Measurements from ENCODE around the gene FARS2. TPM values are rescaled to one million over a fixed set of nuclear protein-coding genes. Genes with fewer than 3 reads are reported as not detected.
A peak's percentile ranks its signal among the peaks of the same experiment; 100 is the strongest.

FARS2 gene
- total RNA-seq, 1 donor from 2014 or later, result 18.3 TPM

- Histone ChIP-seq H3K4me1 (peaks cover 28% of the 10 kb centered on the region), H3K27me3 (no peaks in the 10 kb centered on the region), H3K27ac (peak overlapping the region; percentile 44), H3K36me3 (no peaks in the 10 kb centered on the region), H3K9me3 (no peaks in the 10 kb centered on the region), H3K4me3 (no peak overlapping the region)
- DNase-seq, result no peak
- TF ChIP-seq CTCF (IDR thresholded peaks at IDR 0.05), result no peak
- no peak for ATAC-seq
- intact Hi-C loops (cut with DNase I), result no loop called here
Measured at GRCh38 chr6:5671601-5672559, 410.6 kb downstream of the FARS2 start.

- TF ChIP-seq CTCF (IDR thresholded peaks at IDR 0.05), result no peak
- intact Hi-C loops (cut with DNase I), result no loop called here
- ATAC-seq (peak; percentile 47), DNase-seq (no peak)
- Histone ChIP-seq H3K27me3 (no peaks in the 10 kb centered on the region), H3K36me3 (no peaks in the 10 kb centered on the region), H3K4me1 (peaks cover 28% of the 10 kb centered on the region), H3K27ac (no peak overlapping the region), H3K4me3 (no peak overlapping the region), H3K9me3 (no peaks in the 10 kb centered on the region)
Measured at GRCh38 chr6:5672581-5673011, 411.3 kb downstream of the FARS2 start.

GRCh38 chr6:5673019-5673790, 411.9 kb downstream of the FARS2 start:
- intact Hi-C loops (cut with DNase I), result no loop called here
- Histone ChIP-seq H3K4me3 (no peak overlapping the region), H3K27me3 (no peaks in the 10 kb centered on the region), H3K9me3 (no peaks in the 10 kb centered on the region), H3K36me3 (no peaks in the 10 kb centered on the region), H3K4me1 (peaks cover 28% of the 10 kb centered on the region), H3K27ac (no peak overlapping the region)
- TF ChIP-seq CTCF (IDR thresholded peaks at IDR 0.05), result no peak
- DNase-seq (no peak), ATAC-seq (no peak)

GRCh38 chr6:5674141-5674540, 412.8 kb downstream of the FARS2 start:
- no peak for ATAC-seq
- H3K27me3 ChIP-seq, result no peaks in the 10 kb centered on the region
- intact Hi-C loops (cut with DNase I), result no loop called here
- peak overlapping the region; percentile 33 for H3K27ac ChIP-seq
- no peak overlapping the region for H3K4me3 ChIP-seq
- H3K36me3 ChIP-seq, result no peaks in the 10 kb centered on the region
- H3K9me3 ChIP-seq, result no peaks in the 10 kb centered on the region
- no peak for DNase-seq
- peaks cover 28% of the 10 kb centered on the region for H3K4me1 ChIP-seq
- no peak for TF ChIP-seq CTCF (IDR thresholded peaks at IDR 0.05)

- no peak overlapping the region for H3K4me3 ChIP-seq
- intact Hi-C loops (cut with DNase I), result no loop called here
- ATAC-seq, result peak; percentile 70
- no peaks in the 10 kb centered on the region for H3K36me3 ChIP-seq
- H3K27ac ChIP-seq, result peak overlapping the region; percentile 33
- H3K9me3 ChIP-seq, result no peaks in the 10 kb centered on the region
- TF ChIP-seq CTCF (IDR thresholded peaks at IDR 0.05), result no peak
- DNase-seq, result no peak
- H3K27me3 ChIP-seq, result no peaks in the 10 kb centered on the region
- peaks cover 28% of the 10 kb centered on the region for H3K4me1 ChIP-seq
Measured at GRCh38 chr6:5674721-5675120, 413.4 kb downstream of the FARS2 start.

All from upper lobe of right lung (tissue), 1 donor.